Smooth muscle cell (in vitro differentiated cells): ENCODE measurements around the gene MGST2. TPM values are rescaled to one million over a fixed set of nuclear protein-coding genes. Genes with fewer than 3 reads are reported as not detected.

Source experiments
- DNase-seq: peaks from one replicate; lab custom pipeline; 2025; ENCODE audit not compliant: unreplicated experiment; lab: John Stamatoyannopoulos, UW
- H2AFZ ChIP-seq: fragments of 200-600 bp; sonication (generic); 2 replicates; pipeline ENCODE4 v1.6.0; 2016; ENCODE audit warnings: antibody characterized with exemption, low read depth, mild to moderate bottlenecking
- H3F3A ChIP-seq: fragments of 200-600 bp; sonication (generic); 2 replicates; pipeline ENCODE4 v1.6.0; 2017; ENCODE audit warnings: antibody characterized with exemption, low read depth
- H3K27ac ChIP-seq: fragments of 200-600 bp; sonication (generic); 2 replicates; pipeline ENCODE4 v1.5.1; 2016; ENCODE audit warnings: low read depth, mild to moderate bottlenecking
- H3K27me3 ChIP-seq: fragments of 200-600 bp; sonication (generic); 2 replicates; pipeline ENCODE4 v1.6.1; 2016; ENCODE audit warnings: low read depth, mild to moderate bottlenecking
- H3K36me3 ChIP-seq: fragments of 200-600 bp; sonication (generic); 2 replicates; pipeline ENCODE4 v1.5.1; 2016; ENCODE audit warnings: low read depth
- H3K4me1 ChIP-seq: fragments of 200-600 bp; sonication (generic); 2 replicates; pipeline ENCODE4 v1.5.1; 2016; ENCODE audit warnings: low read depth
- H3K4me2 ChIP-seq: fragments of 200-600 bp; sonication (generic); 2 replicates; pipeline ENCODE4 v1.6.0; 2016; ENCODE audit warnings: mild to moderate bottlenecking
- H3K4me3 ChIP-seq: fragments of 200-600 bp; sonication (generic); 2 replicates; pipeline ENCODE4 v1.5.1; 2016; ENCODE audit warnings: mild to moderate bottlenecking
- H3K79me2 ChIP-seq: fragments of 200-600 bp; sonication (generic); 2 replicates; pipeline ENCODE4 v1.6.0; 2016; ENCODE audit warnings: low read depth, mild to moderate bottlenecking
- H3K9ac ChIP-seq: fragments of 200-600 bp; sonication (generic); 2 replicates; pipeline ENCODE4 v1.6.0; 2016; ENCODE audit warnings: low read depth
- H3K9me3 ChIP-seq: fragments of 200-600 bp; sonication (generic); replicated peaks from 2 replicates; pipeline ENCODE4 v1.5.1; 2016; ENCODE audit warnings: low read depth
- H4K20me1 ChIP-seq: fragments of 200-600 bp; sonication (generic); 2 replicates; pipeline ENCODE4 v1.6.0; 2016; ENCODE audit warnings: low read depth
- CTCF ChIP-seq: fragments of 200-600 bp; sonication (generic); IDR thresholded peaks from 2 replicates; pipeline ENCODE4 v1.5.1; 2017; ENCODE audit warnings: borderline replicate concordance, mild to moderate bottlenecking, antibody characterized with exemption; ENCODE audit not compliant: insufficient read depth, poor library complexity, severe bottlenecking
- WGBS: methylation state at CpG from one replicate; pipeline ENCODE4 v1.1.7; 2016; ENCODE audit warnings: low lambda C conversion rate; 5-methylcytosine and 5-hydroxymethylcytosine counted together
- polyA plus RNA-seq: library from polyadenylated mRNA; unstranded; fragments of >200 nt; fragmentation: Nextera tagmentation; extraction: Ambion mirVana; gene quantifications from 2 replicates; pipeline ENCODE4 v1.2.1, GENCODE V29; 2016
- total RNA-seq: library from RNA; depleted of rRNA; stranded (reverse); fragments of >200 nt; gene quantifications from 2 replicates; pipeline ENCODE4 v1.2.3, GENCODE V29; 2014

Gene MGST2
- total and polyA plus RNA-seq, 2 experiments from 2014 or later, result 27.8 to 51.1 TPM

GRCh38 chr4:139658586-139659382, 6.8 kb upstream of the MGST2 start:
- Histone ChIP-seq H3K9me3 (no peaks in the 10 kb centered on the region), H3K9ac (peak overlapping the region; percentile 16), H3K4me2 (no peak overlapping the region), H4K20me1 (no peaks in the 10 kb centered on the region), H3K27ac (peak overlapping the region; percentile 74), H3F3A (no peaks in the 10 kb centered on the region), H3K36me3 (no peaks in the 10 kb centered on the region), H3K4me1 (peaks cover 14% of the 10 kb centered on the region), H2AFZ (no peak overlapping the region), H3K4me3 (no peak overlapping the region), H3K79me2 (no peaks in the 10 kb centered on the region), H3K27me3 (no peaks in the 10 kb centered on the region)
- no peak for TF ChIP-seq CTCF
- DNase-seq, result no peak
- 84% methylated on average over 2 of the region's 2 CpGs for WGBS

- whole genome bisulfite sequencing, result 88% methylated on average over 12 of the region's 12 CpGs
- no peaks in the 10 kb centered on the region for H3K36me3 ChIP-seq
- DNase-seq, result no peak
- H3K9ac ChIP-seq, result no peak overlapping the region
- H3K27me3 ChIP-seq, result no peaks in the 10 kb centered on the region
- no peak overlapping the region for H2AFZ ChIP-seq
- no peaks in the 10 kb centered on the region for H3F3A ChIP-seq
- H3K4me2 ChIP-seq, result no peak overlapping the region
- peaks cover 14% of the 10 kb centered on the region for H3K4me1 ChIP-seq
- no peaks in the 10 kb centered on the region for H3K9me3 ChIP-seq
- no peak for TF ChIP-seq CTCF
- no peaks in the 10 kb centered on the region for H4K20me1 ChIP-seq
- H3K27ac ChIP-seq, result no peak overlapping the region
- no peaks in the 10 kb centered on the region for H3K79me2 ChIP-seq
- no peak overlapping the region for H3K4me3 ChIP-seq
Observed at GRCh38 chr4:139659735-139660424, 5.7 kb upstream of the MGST2 start.

GRCh38 chr4:139660568-139661043, 5.0 kb upstream of the MGST2 start:
- Histone ChIP-seq H3K9me3 (no peaks in the 10 kb centered on the region), H3K4me2 (no peak overlapping the region), H3K27ac (no peak overlapping the region), H3K79me2 (no peaks in the 10 kb centered on the region), H3K9ac (no peak overlapping the region), H3K4me1 (peaks cover 18% of the 10 kb centered on the region), H4K20me1 (no peaks in the 10 kb centered on the region), H3K36me3 (no peaks in the 10 kb centered on the region), H3F3A (no peaks in the 10 kb centered on the region), H2AFZ (no peak overlapping the region), H3K4me3 (no peak overlapping the region), H3K27me3 (no peaks in the 10 kb centered on the region)
- 70% methylated on average over 3 of the region's 3 CpGs for WGBS
- DNase-seq, result no peak
- TF ChIP-seq CTCF, result no peak
